LNCaP clone FGC (cell line): ENCODE data around the gene PALLD.
"Not testable (repeated sequence)": the region's sequence is repeated elsewhere in the genome, so short reads cannot be mapped to it uniquely, and the experiment has no call there.

Experiments used
- DNase-seq: peaks from one replicate; pipeline ENCODE4 v3.0.0-alpha.2; 2011; ENCODE audit warnings: low read depth
- H3K4me3 ChIP-seq: 2 replicates; pipeline ENCODE4 v1.5.1; 2011; ENCODE audit warnings: mild to moderate bottlenecking, low read depth, low read length, control low read depth
- TF ChIP-seq, protein P1 (sequence below): IDR thresholded peaks from 2 replicates; pipeline ENCODE4 v1.5.1; 2012; ENCODE audit warnings: mild to moderate bottlenecking; ENCODE audit not compliant: control insufficient read depth, insufficient read depth; ENCODE audit errors: extremely low read depth

The PALLD gene

DNA sequence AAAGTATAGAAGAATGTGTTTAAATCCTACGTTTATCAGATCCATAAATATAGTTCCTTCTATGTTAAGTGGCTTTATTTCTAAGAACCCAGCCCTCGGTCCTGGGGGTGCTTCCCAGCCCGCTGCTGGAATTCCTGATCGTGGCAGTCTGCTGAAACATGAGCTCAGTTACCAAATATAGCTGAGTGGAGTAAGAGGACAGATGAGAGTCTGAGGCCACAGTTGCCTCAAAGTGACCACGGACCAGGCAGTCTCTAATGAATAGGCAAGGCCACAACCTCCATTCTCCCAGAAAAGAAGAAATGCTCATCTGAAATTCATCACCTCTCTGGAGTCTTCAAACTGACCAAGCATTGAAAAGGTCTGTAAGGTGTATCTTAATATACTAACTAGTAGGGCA, at the start of gene PALLD:
TSS of gene PALLD (plus strand) at position 219 of the 400 bp plus-strand sequence.
- no peak for DNase-seq
- TF ChIP-seq, protein P1, sequence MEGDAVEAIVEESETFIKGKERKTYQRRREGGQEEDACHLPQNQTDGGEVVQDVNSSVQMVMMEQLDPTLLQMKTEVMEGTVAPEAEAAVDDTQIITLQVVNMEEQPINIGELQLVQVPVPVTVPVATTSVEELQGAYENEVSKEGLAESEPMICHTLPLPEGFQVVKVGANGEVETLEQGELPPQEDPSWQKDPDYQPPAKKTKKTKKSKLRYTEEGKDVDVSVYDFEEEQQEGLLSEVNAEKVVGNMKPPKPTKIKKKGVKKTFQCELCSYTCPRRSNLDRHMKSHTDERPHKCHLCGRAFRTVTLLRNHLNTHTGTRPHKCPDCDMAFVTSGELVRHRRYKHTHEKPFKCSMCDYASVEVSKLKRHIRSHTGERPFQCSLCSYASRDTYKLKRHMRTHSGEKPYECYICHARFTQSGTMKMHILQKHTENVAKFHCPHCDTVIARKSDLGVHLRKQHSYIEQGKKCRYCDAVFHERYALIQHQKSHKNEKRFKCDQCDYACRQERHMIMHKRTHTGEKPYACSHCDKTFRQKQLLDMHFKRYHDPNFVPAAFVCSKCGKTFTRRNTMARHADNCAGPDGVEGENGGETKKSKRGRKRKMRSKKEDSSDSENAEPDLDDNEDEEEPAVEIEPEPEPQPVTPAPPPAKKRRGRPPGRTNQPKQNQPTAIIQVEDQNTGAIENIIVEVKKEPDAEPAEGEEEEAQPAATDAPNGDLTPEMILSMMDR = no peak
- no peak within 1 kb of the TSS for H3K4me3 ChIP-seq

DNA sequence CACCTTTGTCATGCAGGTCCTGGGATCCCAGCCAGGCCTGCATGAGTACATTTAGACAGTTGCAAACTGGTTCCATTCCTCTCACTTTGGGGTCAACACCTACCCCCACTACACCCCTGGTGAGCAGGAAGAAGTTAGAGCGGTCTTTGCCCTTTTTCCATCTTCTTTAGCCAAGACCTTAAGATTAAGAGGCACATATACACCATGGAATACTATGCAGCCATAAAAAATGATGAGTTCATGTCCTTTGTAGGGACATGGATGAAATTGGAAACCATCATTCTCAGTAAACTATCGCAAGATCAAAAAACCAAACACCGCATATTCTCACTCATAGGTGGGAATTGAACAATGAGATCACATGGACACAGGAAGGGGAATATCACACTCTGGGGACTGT, 47.8 kb upstream of the PALLD start:
- not testable (repeated sequence) for H3K4me3 ChIP-seq, DNase-seq

DNA sequence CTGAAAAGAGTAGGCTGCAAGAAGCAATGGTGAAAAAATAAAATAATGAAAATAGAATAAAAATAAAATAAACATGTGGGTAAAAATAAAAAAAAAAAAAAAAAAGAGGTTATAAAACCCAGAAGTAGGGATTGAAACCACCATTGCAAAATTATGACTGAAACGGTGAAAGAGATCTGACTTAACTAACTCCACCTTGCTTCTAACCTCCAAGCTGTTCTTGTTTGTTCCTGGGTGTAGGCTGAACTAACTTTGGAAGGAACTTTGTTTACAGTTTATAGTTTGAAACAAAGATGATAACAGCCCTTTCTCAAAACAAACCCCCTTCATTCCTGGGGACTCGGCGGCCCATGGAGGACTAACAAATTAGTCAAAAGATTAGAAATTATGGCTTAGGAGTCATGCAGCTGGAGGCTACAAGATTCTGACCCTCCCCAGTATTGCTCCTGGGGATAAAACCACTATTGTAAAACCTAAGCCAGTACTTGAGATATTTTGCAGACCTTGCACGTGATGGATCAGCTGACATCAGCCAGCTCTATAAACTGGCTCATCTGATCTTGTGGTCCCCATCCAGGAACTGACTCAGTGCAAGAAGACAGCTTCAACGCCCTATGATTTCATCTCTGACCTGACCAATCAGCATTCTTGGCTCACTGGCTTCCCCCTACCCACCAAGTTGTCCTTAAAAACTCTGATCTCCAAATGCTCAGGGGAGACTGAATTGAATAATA, 47.0 kb upstream of the PALLD start:
- H3K4me3 ChIP-seq = no peak overlapping the region
- DNase-seq = no peak
- TF ChIP-seq, protein P1 = no peak

DNA sequence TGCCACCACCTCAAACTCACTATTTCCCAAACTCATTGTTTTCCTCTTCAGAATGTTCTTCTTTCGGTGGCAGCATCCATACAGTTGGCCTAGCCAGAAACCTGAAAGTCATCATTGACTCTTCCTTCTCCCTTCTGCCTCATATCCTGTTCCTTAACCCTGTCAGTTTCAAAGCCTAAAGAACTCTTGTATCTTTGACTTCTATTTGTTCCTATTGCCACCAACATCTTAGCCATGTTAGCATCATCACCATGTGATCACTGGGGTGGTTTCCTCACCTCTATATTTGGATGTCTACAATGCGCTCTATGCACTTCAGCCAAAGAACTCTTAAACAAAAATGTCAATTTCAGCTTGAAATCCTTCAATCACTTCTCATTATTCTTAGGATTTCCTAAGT, 45.5 kb upstream of the PALLD start:
- TF ChIP-seq, protein P1 = no peak

GRCh38 chr4:168451744-168452390, 45.0 kb upstream of the PALLD start:
- no peak for DNase-seq
- TF ChIP-seq, protein P1 = no peak
- no peak overlapping the region for H3K4me3 ChIP-seq

More for the DNA sequence above, 45.5 kb upstream of the PALLD start:
- H3K4me3 ChIP-seq = no peak overlapping the region
- DNase-seq = no peak

DNA sequence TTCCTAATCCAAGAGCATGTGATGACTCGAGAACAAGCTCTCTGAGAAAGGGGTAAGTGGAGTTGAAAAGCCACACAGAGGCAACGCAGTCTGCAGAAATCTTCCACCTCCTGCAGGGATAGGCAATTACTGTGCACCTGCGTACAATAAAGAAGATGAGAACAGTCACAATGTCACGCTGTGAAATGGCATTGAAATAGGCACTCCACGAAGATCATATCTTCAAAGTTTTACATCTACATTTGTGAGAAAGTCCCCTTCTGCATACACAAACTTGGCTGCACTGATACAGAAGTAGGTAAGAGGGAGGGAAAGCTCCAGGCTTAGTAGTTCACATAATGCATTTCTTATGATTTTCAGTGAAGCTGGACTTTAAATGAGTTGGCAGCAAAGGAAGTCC, 43.7 kb upstream of the PALLD start:
- TF ChIP-seq, protein P1 = no peak
- DNase-seq = no peak
- H3K4me3 ChIP-seq = no peak overlapping the region

DNA sequence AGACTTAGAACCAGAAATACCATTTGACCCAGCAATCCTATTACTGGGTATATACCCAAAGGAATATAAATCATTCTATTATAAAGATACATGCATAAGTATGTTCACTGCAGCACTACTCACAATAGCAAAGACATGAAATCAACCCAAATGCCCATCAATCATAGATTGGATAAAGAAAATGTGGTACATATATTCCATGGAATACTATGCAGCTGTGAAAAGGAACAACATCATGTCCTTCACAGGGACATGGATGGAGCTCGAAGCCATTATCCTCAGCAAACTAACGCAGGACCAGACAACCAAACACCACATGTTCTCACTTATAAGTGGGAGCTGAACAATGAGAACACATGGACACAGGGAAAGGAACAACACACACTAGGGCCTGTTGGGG, 38.6 kb upstream of the PALLD start:
- not testable (repeated sequence) for DNase-seq, H3K4me3 ChIP-seq

DNA sequence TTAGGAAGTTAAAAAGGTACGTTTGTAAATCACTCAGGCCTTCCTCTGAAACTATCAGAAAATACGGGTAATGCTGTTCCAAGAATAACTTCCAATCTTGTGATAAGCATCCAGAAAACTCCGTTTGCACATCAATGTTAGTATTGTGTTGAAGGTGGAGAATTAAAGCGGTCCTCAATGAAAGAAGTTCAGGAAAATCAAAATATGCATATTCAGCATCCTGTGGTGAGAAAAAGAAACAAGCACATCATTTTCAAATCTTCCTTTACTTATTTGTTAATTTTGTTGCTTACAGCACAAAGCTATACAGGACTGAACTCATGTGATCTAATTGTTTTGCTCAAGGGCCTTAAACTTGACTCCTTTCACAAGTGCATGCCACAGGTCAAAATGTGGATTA, 35.0 kb upstream of the PALLD start:
- no peak overlapping the region for H3K4me3 ChIP-seq
- no peak for DNase-seq
- TF ChIP-seq, protein P1 = no peak
